Hepatocyte (in vitro differentiated cells): ENCODE data around the gene PAX1. TPM values are rescaled to one million over a fixed set of nuclear protein-coding genes. Genes with fewer than 3 reads are reported as not detected.

Experiments
- DNase-seq: peaks from one replicate; pipeline ENCODE4 v3.0.0-alpha.2; 2016; ENCODE audit warnings: low spot score
- H2AFZ ChIP-seq: fragments of 200-600 bp; sonication (generic); 2 replicates; pipeline ENCODE4 v1.6.0; 2016; ENCODE audit warnings: antibody characterized with exemption, mild to moderate bottlenecking
- H3K27ac ChIP-seq: fragments of 200-600 bp; sonication (generic); 2 replicates; pipeline ENCODE4 v1.5.1; 2016; ENCODE audit warnings: mild to moderate bottlenecking
- H3K27me3 ChIP-seq: fragments of 200-600 bp; sonication (generic); 2 replicates; pipeline ENCODE4 v1.6.1; 2016
- H3K36me3 ChIP-seq: fragments of 200-600 bp; sonication (generic); replicated peaks from 2 replicates; pipeline ENCODE4 v1.5.1; 2016; ENCODE audit warnings: low read depth; ENCODE audit not compliant: insufficient read depth
- H3K4me1 ChIP-seq: fragments of 200-600 bp; sonication (generic); 2 replicates; pipeline ENCODE4 v1.5.1; 2016; ENCODE audit warnings: mild to moderate bottlenecking, moderate library complexity; ENCODE audit not compliant: insufficient read depth
- H3K4me2 ChIP-seq: fragments of 200-600 bp; sonication (generic); 2 replicates; pipeline ENCODE4 v1.6.0; 2016
- H3K4me3 ChIP-seq: fragments of 200-600 bp; sonication (generic); 2 replicates; pipeline ENCODE4 v1.5.1; 2016; ENCODE audit warnings: mild to moderate bottlenecking
- H3K79me2 ChIP-seq: fragments of 200-600 bp; sonication (generic); 2 replicates; pipeline ENCODE4 v1.6.0; 2017; ENCODE audit warnings: mild to moderate bottlenecking
- H3K9me2 ChIP-seq: fragments of 200-600 bp; sonication (generic); replicated peaks from 2 replicates; pipeline ENCODE4 v1.6.0; 2017; ENCODE audit warnings: mild to moderate bottlenecking; ENCODE audit not compliant: insufficient read depth
- H3K9me3 ChIP-seq: fragments of 200-600 bp; sonication (generic); 2 replicates; pipeline ENCODE4 v1.5.1; 2016; ENCODE audit warnings: low read depth, mild to moderate bottlenecking
- H4K20me1 ChIP-seq: fragments of 200-600 bp; sonication (generic); 2 replicates; pipeline ENCODE4 v1.6.0; 2016; ENCODE audit warnings: mild to moderate bottlenecking; ENCODE audit not compliant: insufficient read depth, poor library complexity, severe bottlenecking
- CTCF ChIP-seq: fragments of 200-600 bp; sonication (generic); IDR thresholded peaks from 2 replicates; pipeline ENCODE4 v1.5.1; 2016; ENCODE audit warnings: antibody characterized with exemption, mild to moderate bottlenecking; ENCODE audit not compliant: poor library complexity
- EZH2 ChIP-seq: fragments of 200-600 bp; sonication (generic); IDR thresholded peaks from 2 replicates; pipeline ENCODE4 v1.6.1; 2016; ENCODE audit warnings: antibody characterized with exemption, mild to moderate bottlenecking, borderline replicate concordance
- EZH2phosphoT487 ChIP-seq: fragments of 200-600 bp; sonication (generic); IDR thresholded peaks from one replicate; pipeline ENCODE4 v1.6.1; 2018; ENCODE audit warnings: antibody characterized with exemption, mild to moderate bottlenecking, low read depth, moderate library complexity; ENCODE audit not compliant: unreplicated experiment, severe bottlenecking
- WGBS: methylation state at CpG from one replicate; pipeline ENCODE4 v1.1.6; 2016; ENCODE audit warnings: low lambda C conversion rate; ENCODE audit errors: missing lambda C conversion rate; 5-methylcytosine and 5-hydroxymethylcytosine counted together
- polyA plus RNA-seq: library from polyadenylated mRNA; unstranded; fragments of >200 nt; fragmentation: Nextera tagmentation; extraction: Ambion mirVana; gene quantifications from 2 replicates; pipeline ENCODE4 v1.2.1, GENCODE V29; 2016
- total RNA-seq: library from RNA; depleted of rRNA; stranded (reverse); fragments of >200 nt; gene quantifications from 2 replicates; pipeline ENCODE4 v1.2.3, GENCODE V29; 2014

PAX1 gene
- total and polyA plus RNA-seq, 2 experiments from 2014 or later = not detected

DNA sequence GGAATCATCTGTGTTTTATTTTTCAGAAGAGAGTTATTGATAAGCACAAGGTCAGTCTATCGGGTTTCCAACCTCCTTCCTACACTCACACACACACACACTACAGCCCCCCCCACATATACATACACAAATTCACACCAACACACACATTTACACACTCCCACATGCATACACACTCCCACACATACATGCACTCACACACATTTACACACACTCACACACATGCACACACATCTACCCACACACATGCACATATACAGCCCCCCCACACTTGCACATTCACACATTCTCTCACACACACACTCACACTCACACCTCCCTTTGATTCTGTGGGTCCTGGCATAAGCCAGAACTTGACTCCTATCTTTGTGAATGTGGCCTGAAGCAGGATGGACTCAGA lies 34.5 kb upstream of the PAX1 start:
- no peaks in the 10 kb centered on the region for H3K9me3 ChIP-seq
- no peak for TF ChIP-seq CTCF
- TF ChIP-seq EZH2phosphoT487 = no peak
- TF ChIP-seq EZH2 = no peak
- H3K4me2 ChIP-seq = no peak overlapping the region
- no peaks in the 10 kb centered on the region for H3K27me3 ChIP-seq
- no peak overlapping the region for H3K4me3 ChIP-seq
- no peak overlapping the region for H2AFZ ChIP-seq
- no peaks in the 10 kb centered on the region for H3K9me2 ChIP-seq
- no peaks in the 10 kb centered on the region for H3K36me3 ChIP-seq
- H3K27ac ChIP-seq = no peak overlapping the region
- no peaks in the 10 kb centered on the region for H3K79me2 ChIP-seq
- H4K20me1 ChIP-seq = no peaks in the 10 kb centered on the region
- H3K4me1 ChIP-seq = no peaks in the 10 kb centered on the region
- WGBS = 90% methylated on average over 1 of the region's 1 CpG
- DNase-seq = no peak

GRCh38 chr20:21677261-21677660 lies 28.2 kb upstream of the PAX1 start:
- 95% methylated on average over 2 of the region's 2 CpGs for WGBS
- Histone ChIP-seq H3K4me1 (no peaks in the 10 kb centered on the region), H3K9me2 (no peaks in the 10 kb centered on the region), H3K4me3 (no peak overlapping the region), H3K27me3 (no peaks in the 10 kb centered on the region), H2AFZ (no peak overlapping the region), H3K79me2 (no peaks in the 10 kb centered on the region), H3K4me2 (no peak overlapping the region), H3K27ac (no peak overlapping the region), H3K36me3 (no peaks in the 10 kb centered on the region), H4K20me1 (no peaks in the 10 kb centered on the region), H3K9me3 (no peaks in the 10 kb centered on the region)
- TF ChIP-seq CTCF (no peak), EZH2phosphoT487 (no peak), EZH2 (no peak)
- no peak for DNase-seq

GRCh38 chr20:21677781-21678180 lies 27.7 kb upstream of the PAX1 start:
- Histone ChIP-seq H3K27ac (no peak overlapping the region), H4K20me1 (no peaks in the 10 kb centered on the region), H3K9me3 (no peaks in the 10 kb centered on the region), H2AFZ (no peak overlapping the region), H3K4me2 (no peak overlapping the region), H3K9me2 (no peaks in the 10 kb centered on the region), H3K4me1 (no peaks in the 10 kb centered on the region), H3K27me3 (no peaks in the 10 kb centered on the region), H3K79me2 (no peaks in the 10 kb centered on the region), H3K4me3 (no peak overlapping the region), H3K36me3 (no peaks in the 10 kb centered on the region)
- no peak for TF ChIP-seq EZH2phosphoT487
- no peak for TF ChIP-seq CTCF
- TF ChIP-seq EZH2 = no peak
- DNase-seq = no peak
- 58% methylated on average over 3 of the region's 3 CpGs for WGBS

DNA sequence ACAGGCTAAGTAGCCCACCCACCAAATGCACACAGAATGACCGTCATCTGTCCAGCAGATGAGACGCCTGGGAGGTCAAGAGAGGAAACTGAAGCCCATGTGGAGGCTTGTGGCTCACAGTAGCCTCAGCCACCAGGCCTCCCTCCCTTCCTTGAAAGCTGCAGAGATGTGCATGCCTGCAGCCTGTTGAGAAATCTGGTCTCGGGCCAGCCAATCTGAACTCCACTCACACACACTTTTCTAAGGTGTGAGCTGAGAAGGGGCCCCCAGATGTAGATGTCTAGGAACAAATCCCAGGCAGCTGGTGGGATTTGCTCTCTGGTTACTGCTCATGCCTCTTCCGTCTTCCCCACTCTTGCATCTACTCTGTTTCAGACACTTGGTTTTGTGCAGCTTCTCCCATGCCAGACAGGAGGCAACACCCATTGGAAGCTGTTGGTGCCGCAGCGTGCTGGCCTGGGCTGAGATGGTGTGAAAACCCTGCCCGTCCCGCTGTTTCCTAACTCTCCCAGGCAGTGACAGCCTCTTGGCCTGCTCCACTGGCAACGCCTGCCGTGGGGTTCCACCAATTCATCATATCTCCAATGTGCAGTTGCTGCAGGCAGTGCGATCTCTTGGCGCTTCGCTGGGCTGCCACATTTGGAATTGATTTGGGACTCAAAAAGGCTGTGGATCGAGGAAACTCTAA lies 24.1 kb upstream of the PAX1 start:
- Histone ChIP-seq H3K4me1 (no peaks in the 10 kb centered on the region), H3K36me3 (no peaks in the 10 kb centered on the region), H3K9me3 (no peaks in the 10 kb centered on the region), H3K9me2 (no peaks in the 10 kb centered on the region), H3K27ac (no peak overlapping the region), H4K20me1 (no peaks in the 10 kb centered on the region), H3K79me2 (no peaks in the 10 kb centered on the region), H3K4me3 (no peak overlapping the region), H3K27me3 (peaks cover 3% of the 10 kb centered on the region), H3K4me2 (no peak overlapping the region), H2AFZ (no peak overlapping the region)
- DNase-seq = no peak
- WGBS = 84% methylated on average over 14 of the region's 14 CpGs
- no peak for TF ChIP-seq EZH2phosphoT487
